SK-N-SH (cell line): ENCODE results near the gene ERC1. TPM values are rescaled to one million over a fixed set of nuclear protein-coding genes. Genes with fewer than 3 reads are reported as not detected.
"Not testable (repeated sequence)": the region's sequence is repeated elsewhere in the genome, so short reads cannot be mapped to it uniquely, and the experiment has no call there.

ENCODE experiments used
- CTCF ChIA-PET: fragments of 300-600, 350-600 bp; formaldehyde crosslinking; extraction: SDS; loops from one replicate; lab custom pipeline; 2021; lab: Yijun Ruan, JAX
- POLR2A ChIA-PET: fragments of 350-600 bp; sonication (Branson Sonifier 250); formaldehyde crosslinking; extraction: SDS; loops from one replicate; lab custom pipeline; 2020; ENCODE audit warnings: antibody characterized with exemption, inconsistent platforms; lab: Yijun Ruan, JAX
- DNase-seq: peaks from one replicate; pipeline ENCODE4 v3.0.0; 2012
- H2AFZ ChIP-seq: fragments of 200-600 bp; sonication (generic); 2 replicates; pipeline ENCODE4 v1.8.1; 2016; ENCODE audit warnings: antibody characterized with exemption, mild to moderate bottlenecking, low read depth
- H3F3A ChIP-seq: fragments of 200-600 bp; sonication (generic); replicated peaks from 2 replicates; pipeline ENCODE3; 2016; ENCODE audit warnings: antibody characterized with exemption, mild to moderate bottlenecking; ENCODE audit not compliant: insufficient read depth
- H3K27ac ChIP-seq, 2 experiments: fragments of 200-500 bp in 1 of 2; fragments of 200-600 bp in 1 of 2; sonication (Bioruptor generic) in 1 of 2; sonication (generic), shearing (Covaris generic) in 1 of 2; 2 replicates each; pipeline versions ENCODE4 v1.5.1 to v1.6.1; 2014 to 2016; ENCODE audit warnings: low read depth in 2 of 2, inconsistent platforms in 1 of 2, low read length in 1 of 2, mild to moderate bottlenecking in 1 of 2, mixed read lengths in 1 of 2
- H3K27me3 ChIP-seq: fragments of 200-600 bp; sonication (generic), shearing (Covaris generic); 2 replicates; pipeline ENCODE4 v1.6.1; 2016; ENCODE audit warnings: mixed run types; ENCODE audit not compliant: insufficient read depth
- H3K36me3 ChIP-seq, 2 experiments: fragments of 200-500 bp in 1 of 2; fragments of 200-600 bp in 1 of 2; sonication (Bioruptor generic) in 1 of 2; sonication (generic) in 1 of 2; replicated peaks in 1 of 2; 2 replicates each; pipeline versions ENCODE3 to v1.5.1; 2014 to 2016; ENCODE audit warnings: low read length in 1 of 2, mild to moderate bottlenecking in 1 of 2; ENCODE audit not compliant: insufficient read depth in 2 of 2, control insufficient read depth in 1 of 2
- H3K4me1 ChIP-seq, 2 experiments: fragments of 200-500 bp in 1 of 2; fragments of 200-600 bp in 1 of 2; sonication (Bioruptor generic) in 1 of 2; sonication (generic), shearing (Covaris generic) in 1 of 2; 2 replicates each; pipeline versions ENCODE4 v1.5.1 to v1.6.1; 2014 to 2016; ENCODE audit warnings: low read depth in 1 of 2, low read length in 1 of 2, mixed run types in 1 of 2; ENCODE audit not compliant: insufficient read depth in 2 of 2, control insufficient read depth in 1 of 2
- H3K4me2 ChIP-seq: fragments of 200-600 bp; sonication (generic), shearing (Covaris generic); 2 replicates; pipeline ENCODE4 v1.6.1; 2017; ENCODE audit warnings: mixed run types
- H3K4me3 ChIP-seq, 2 experiments: fragments of 200-500 bp in 1 of 2; fragments of 200-600 bp in 1 of 2; sonication (Bioruptor generic) in 1 of 2; sonication (generic), shearing (Covaris generic) in 1 of 2; 2 replicates each; pipeline versions ENCODE4 v1.5.1 to v1.8.1; 2014 to 2016; ENCODE audit warnings: low read depth in 2 of 2, inconsistent platforms in 1 of 2, low read length in 1 of 2, mild to moderate bottlenecking in 1 of 2, mixed read lengths in 1 of 2, moderate library complexity in 1 of 2
- H3K79me2 ChIP-seq: fragments of 200-600 bp; sonication (generic); 2 replicates; pipeline ENCODE4 v1.8.1; 2017; ENCODE audit warnings: mild to moderate bottlenecking; ENCODE audit not compliant: insufficient read depth
- H3K9ac ChIP-seq: fragments of 200-600 bp; sonication (generic); 2 replicates; pipeline ENCODE4 v1.6.1; 2017; ENCODE audit warnings: mixed run types
- H3K9me2 ChIP-seq: fragments of 200-600 bp; sonication (generic); 2 replicates; pipeline ENCODE4 v1.6.1; 2017; ENCODE audit warnings: mixed run types
- H3K9me3 ChIP-seq: fragments of 200-600 bp; sonication (generic); 2 replicates; pipeline ENCODE4 v1.6.1; 2017; ENCODE audit warnings: mixed run types, mild to moderate bottlenecking, moderate library complexity
- H4K20me1 ChIP-seq: fragments of 200-600 bp; sonication (generic); 2 replicates; pipeline ENCODE4 v1.6.1; 2017; ENCODE audit warnings: mild to moderate bottlenecking, mixed run types; ENCODE audit not compliant: insufficient read depth
- ELF1 ChIP-seq: IDR thresholded peaks from 2 replicates; pipeline ENCODE4 v1.4.0; 2012
- EP300 ChIP-seq, 2 experiments: IDR thresholded peaks; 2 replicates each; pipeline versions ENCODE4 v1.4.0 to v1.6.1; 2012; ENCODE audit warnings: borderline replicate concordance in 1 of 2, low read depth in 1 of 2, low read length in 1 of 2
- FOXM1 ChIP-seq: IDR thresholded peaks from 2 replicates; pipeline ENCODE4 v1.4.0; 2012; ENCODE audit warnings: low read depth, mild to moderate bottlenecking
- GABPA ChIP-seq: IDR thresholded peaks from 2 replicates; pipeline ENCODE4 v1.4.0; 2012; ENCODE audit warnings: low read depth, mild to moderate bottlenecking
- MEF2A ChIP-seq: IDR thresholded peaks from 2 replicates; pipeline ENCODE4 v1.4.0; 2012; ENCODE audit warnings: low read depth, borderline replicate concordance
- MXI1 ChIP-seq: IDR thresholded peaks from 2 replicates; pipeline ENCODE4 v1.6.1; 2012; ENCODE audit warnings: mild to moderate bottlenecking, low read depth, low read length, improper control_type of control experiment
- POLR2AphosphoS5 ChIP-seq: IDR thresholded peaks from 2 replicates; pipeline ENCODE4 v1.6.1; 2012; ENCODE audit warnings: low read depth, low read length
- RAD21 ChIP-seq: IDR thresholded peaks from 2 replicates; pipeline ENCODE4 v1.6.1; 2012; ENCODE audit warnings: mild to moderate bottlenecking, low read length
- SIN3A ChIP-seq: IDR thresholded peaks from 2 replicates; pipeline ENCODE4 v1.6.1; 2012; ENCODE audit warnings: low read depth, mild to moderate bottlenecking, low read length, moderate library complexity, borderline replicate concordance
- USF2 ChIP-seq: fragments of 150-350 bp; IDR thresholded peaks from 2 replicates; pipeline ENCODE4 v1.6.1; 2017; ENCODE audit warnings: antibody characterized with exemption, low read length, low read depth, borderline replicate concordance
- ZBTB33 ChIP-seq: IDR thresholded peaks from 2 replicates; pipeline ENCODE4 v1.4.0; 2012; ENCODE audit warnings: low read depth, borderline replicate concordance
- WGBS: methylation state at CpG from one replicate; pipeline ENCODE4 v1.1.6; 2017; ENCODE audit warnings: low lambda C conversion rate; 5-methylcytosine and 5-hydroxymethylcytosine counted together
- polyA plus RNA-seq, 3 experiments: library from polyadenylated mRNA; depleted of rRNA; stranded (reverse); fragments of >200 nt; gene quantifications; 2 replicates each; pipeline ENCODE4 v1.2.3, GENCODE V29; 2012
- TF ChIP-seq, protein P1 (sequence below): IDR thresholded peaks from 2 replicates; pipeline ENCODE4; 2012
- TF ChIP-seq, protein P2 (sequence below): IDR thresholded peaks from 2 replicates; pipeline ENCODE4 v1.6.1; 2012; ENCODE audit warnings: mild to moderate bottlenecking, low read depth, low read length, moderate library complexity

The ERC1 gene
- polyA plus RNA-seq, 1 of the 3 experiments (the other 2 are of a cell fraction) = 7.5 TPM

GRCh38 chr12:999736-1000135 lies 8.7 kb downstream of the ERC1 start:
- Histone ChIP-seq H3F3A (peaks cover 18% of the 10 kb centered on the region), H3K36me3 (peaks cover 0 to 11% of the 10 kb centered on the region in 2 experiments), H4K20me1 (peaks cover 34% of the 10 kb centered on the region), H3K79me2 (peaks cover 96% of the 10 kb centered on the region)
- H3K4me3 ChIP-seq, POLR2A ChIA-PET, DNase-seq, H3K4me1 ChIP-seq, H3K9ac ChIP-seq, H3K4me2 ChIP-seq, H3K9me2 ChIP-seq, H3K27me3 ChIP-seq, H2AFZ ChIP-seq, H3K9me3 ChIP-seq, H3K27ac ChIP-seq: not testable (repeated sequence)
- CTCF ChIA-PET = interaction anchor here (1.4 kb wide), 1 partner anchor 430 kb away, joined by 3 read pairs; no protein-coding TSS in a partner anchor
- WGBS = 91% methylated on average over 7 of the region's 7 CpGs

DNA sequence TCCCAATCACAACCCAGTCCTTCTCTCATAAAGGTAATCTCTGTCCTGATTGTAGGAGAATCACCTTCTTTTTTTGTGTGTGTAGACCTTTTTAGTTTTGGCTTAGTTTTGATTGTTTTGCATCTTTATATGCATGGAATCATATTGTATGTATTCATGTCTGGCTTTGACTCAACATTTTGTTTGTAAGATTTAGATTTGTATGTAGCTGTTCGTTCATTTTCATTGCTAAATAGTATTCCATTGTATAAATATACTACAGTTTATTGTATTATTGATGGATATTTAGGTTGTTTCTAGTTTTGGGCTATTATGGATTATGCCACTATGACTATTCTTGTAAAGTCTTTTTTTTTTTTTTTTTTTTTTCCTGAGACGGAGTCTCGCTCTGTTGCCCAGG lies 10.5 kb downstream of the ERC1 start:
- no peak overlapping the region for H3K4me2 ChIP-seq
- H3K9me3 ChIP-seq = no peaks in the 10 kb centered on the region
- ChIA-PET CTCF (interaction anchor here (0.9 to 1.0 kb wide), 2 partner anchors 116 to 582 kb away, joined by 4 read pairs; no protein-coding TSS in a partner anchor), POLR2A (no interaction called here)
- H3K27me3 ChIP-seq = no peaks in the 10 kb centered on the region
- WGBS = 94% methylated on average over 3 of the region's 3 CpGs
- DNase-seq = no peak
- TF ChIP-seq SIN3A = no peak
- no peak for TF ChIP-seq POLR2AphosphoS5
- no peak for TF ChIP-seq ELF1
- no peak for TF ChIP-seq USF2
- TF ChIP-seq, protein P1, sequence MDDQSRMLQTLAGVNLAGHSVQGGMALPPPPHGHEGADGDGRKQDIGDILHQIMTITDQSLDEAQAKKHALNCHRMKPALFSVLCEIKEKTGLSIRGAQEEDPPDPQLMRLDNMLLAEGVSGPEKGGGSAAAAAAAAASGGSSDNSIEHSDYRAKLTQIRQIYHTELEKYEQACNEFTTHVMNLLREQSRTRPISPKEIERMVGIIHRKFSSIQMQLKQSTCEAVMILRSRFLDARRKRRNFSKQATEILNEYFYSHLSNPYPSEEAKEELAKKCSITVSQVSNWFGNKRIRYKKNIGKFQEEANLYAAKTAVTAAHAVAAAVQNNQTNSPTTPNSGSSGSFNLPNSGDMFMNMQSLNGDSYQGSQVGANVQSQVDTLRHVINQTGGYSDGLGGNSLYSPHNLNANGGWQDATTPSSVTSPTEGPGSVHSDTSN = no peak
- no peak for TF ChIP-seq ZBTB33
- no peak for TF ChIP-seq RAD21
- no peak for TF ChIP-seq MEF2A
- TF ChIP-seq FOXM1 = no peak
- no peak for TF ChIP-seq EP300 (IDR thresholded peaks at IDR 0.05; ENCODE audit: borderline replicate concordance in 1 of 2, low read depth in 1 of 2, low read length in 1 of 2)
- TF ChIP-seq MXI1 = no peak
- TF ChIP-seq, protein P2, sequence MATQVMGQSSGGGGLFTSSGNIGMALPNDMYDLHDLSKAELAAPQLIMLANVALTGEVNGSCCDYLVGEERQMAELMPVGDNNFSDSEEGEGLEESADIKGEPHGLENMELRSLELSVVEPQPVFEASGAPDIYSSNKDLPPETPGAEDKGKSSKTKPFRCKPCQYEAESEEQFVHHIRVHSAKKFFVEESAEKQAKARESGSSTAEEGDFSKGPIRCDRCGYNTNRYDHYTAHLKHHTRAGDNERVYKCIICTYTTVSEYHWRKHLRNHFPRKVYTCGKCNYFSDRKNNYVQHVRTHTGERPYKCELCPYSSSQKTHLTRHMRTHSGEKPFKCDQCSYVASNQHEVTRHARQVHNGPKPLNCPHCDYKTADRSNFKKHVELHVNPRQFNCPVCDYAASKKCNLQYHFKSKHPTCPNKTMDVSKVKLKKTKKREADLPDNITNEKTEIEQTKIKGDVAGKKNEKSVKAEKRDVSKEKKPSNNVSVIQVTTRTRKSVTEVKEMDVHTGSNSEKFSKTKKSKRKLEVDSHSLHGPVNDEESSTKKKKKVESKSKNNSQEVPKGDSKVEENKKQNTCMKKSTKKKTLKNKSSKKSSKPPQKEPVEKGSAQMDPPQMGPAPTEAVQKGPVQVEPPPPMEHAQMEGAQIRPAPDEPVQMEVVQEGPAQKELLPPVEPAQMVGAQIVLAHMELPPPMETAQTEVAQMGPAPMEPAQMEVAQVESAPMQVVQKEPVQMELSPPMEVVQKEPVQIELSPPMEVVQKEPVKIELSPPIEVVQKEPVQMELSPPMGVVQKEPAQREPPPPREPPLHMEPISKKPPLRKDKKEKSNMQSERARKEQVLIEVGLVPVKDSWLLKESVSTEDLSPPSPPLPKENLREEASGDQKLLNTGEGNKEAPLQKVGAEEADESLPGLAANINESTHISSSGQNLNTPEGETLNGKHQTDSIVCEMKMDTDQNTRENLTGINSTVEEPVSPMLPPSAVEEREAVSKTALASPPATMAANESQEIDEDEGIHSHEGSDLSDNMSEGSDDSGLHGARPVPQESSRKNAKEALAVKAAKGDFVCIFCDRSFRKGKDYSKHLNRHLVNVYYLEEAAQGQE = no peak
- no peak for TF ChIP-seq GABPA
- no peaks in the 10 kb centered on the region for H3K9me2 ChIP-seq
- H3K36me3 ChIP-seq = peaks cover 0 to 18% of the 10 kb centered on the region in 2 experiments
- H3K27ac ChIP-seq = no peak overlapping the region
- H3F3A ChIP-seq = peaks cover 7% of the 10 kb centered on the region
- H2AFZ ChIP-seq = no peak overlapping the region
- H3K79me2 ChIP-seq = peaks cover 95% of the 10 kb centered on the region
- no peak overlapping the region for H3K4me3 ChIP-seq
- peaks cover 0 to 4% of the 10 kb centered on the region in 2 experiments; a peak in 2 of 4 replicates for H3K4me1 ChIP-seq
- peaks cover 18% of the 10 kb centered on the region for H4K20me1 ChIP-seq
- H3K9ac ChIP-seq = no peak overlapping the region
